ENCODE data around the gene MX1.

- TF ChIP-seq EZH2 (IDR thresholded peaks at IDR 0.05; ENCODE audit: borderline replicate concordance, low read depth, low read length, poor library complexity, severe bottlenecking) (no peak), CTCF (conservative IDR thresholded peaks at IDR 0.05; ENCODE audit: low read depth, low read length) (no peak)
Measured at GRCh38 chr21:41466024-41466820, 40.2 kb downstream of the MX1 start.
